ENCODE results near the gene PPP1R9B.

DNA sequence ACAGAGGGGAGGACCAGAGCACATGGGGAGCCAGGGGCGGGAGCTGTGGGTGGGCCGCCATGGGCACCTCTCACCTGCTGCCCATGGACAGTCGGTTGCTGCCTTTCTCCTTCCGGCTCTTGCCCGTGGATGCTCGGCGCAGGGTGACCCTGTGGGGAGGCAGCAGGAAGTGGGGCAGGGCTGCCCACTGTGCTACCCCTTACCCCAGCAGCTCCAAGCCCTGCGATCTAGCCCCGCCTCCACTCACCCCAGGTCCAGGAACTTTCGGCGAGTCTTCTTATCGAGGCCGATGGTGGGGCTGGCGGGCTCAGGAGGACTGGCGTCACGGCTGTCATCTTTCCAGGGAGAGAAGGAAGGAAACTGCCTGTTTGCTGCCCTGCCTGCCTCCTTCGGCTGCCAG lies 34.7 kb downstream of the PPP1R9B start:
- TF ChIP-seq, protein P1, sequence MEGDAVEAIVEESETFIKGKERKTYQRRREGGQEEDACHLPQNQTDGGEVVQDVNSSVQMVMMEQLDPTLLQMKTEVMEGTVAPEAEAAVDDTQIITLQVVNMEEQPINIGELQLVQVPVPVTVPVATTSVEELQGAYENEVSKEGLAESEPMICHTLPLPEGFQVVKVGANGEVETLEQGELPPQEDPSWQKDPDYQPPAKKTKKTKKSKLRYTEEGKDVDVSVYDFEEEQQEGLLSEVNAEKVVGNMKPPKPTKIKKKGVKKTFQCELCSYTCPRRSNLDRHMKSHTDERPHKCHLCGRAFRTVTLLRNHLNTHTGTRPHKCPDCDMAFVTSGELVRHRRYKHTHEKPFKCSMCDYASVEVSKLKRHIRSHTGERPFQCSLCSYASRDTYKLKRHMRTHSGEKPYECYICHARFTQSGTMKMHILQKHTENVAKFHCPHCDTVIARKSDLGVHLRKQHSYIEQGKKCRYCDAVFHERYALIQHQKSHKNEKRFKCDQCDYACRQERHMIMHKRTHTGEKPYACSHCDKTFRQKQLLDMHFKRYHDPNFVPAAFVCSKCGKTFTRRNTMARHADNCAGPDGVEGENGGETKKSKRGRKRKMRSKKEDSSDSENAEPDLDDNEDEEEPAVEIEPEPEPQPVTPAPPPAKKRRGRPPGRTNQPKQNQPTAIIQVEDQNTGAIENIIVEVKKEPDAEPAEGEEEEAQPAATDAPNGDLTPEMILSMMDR (IDR thresholded peaks at IDR 0.05; ENCODE audit: low read length): no peak
- TF ChIP-seq EZH2 (IDR thresholded peaks at IDR 0.05; ENCODE audit: borderline replicate concordance, low read length): no peak
